ENCODE results near the gene C15orf40.
A peak's percentile ranks its signal among the peaks of the same experiment; 100 is the strongest.
"Not testable (repeated sequence)": the region's sequence is repeated elsewhere in the genome, so short reads cannot be mapped to it uniquely, and the experiment has no call there.

The C15orf40 gene

DNA sequence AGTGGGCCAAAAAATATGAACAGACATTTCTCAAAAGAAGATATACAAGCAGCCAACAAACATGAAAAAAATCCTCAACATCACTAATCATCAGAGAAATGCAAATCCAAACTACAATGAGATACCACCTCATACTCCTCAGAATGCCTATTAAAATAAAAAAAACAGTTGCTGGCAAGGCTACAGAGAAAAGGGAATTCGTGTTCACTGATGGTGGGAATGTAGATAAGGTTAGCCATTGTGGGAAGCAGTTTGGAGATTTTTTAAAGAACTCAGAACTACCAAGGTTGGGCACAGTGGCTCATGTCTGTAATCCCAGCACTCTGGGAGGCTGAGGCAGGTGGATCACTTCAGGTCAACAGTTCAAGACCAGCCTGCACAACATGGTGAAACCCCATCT, 27.8 kb upstream of the C15orf40 start:
- no peak overlapping the region for H3K27ac ChIP-seq
- CTCF ChIA-PET = interaction anchor here (0.7 kb wide), 1 partner anchor 669 kb away, joined by 8 read pairs; no protein-coding TSS in a partner anchor
- DNase-seq (ENCODE audit: low spot score) = no peak
- POLR2A ChIA-PET (ENCODE audit: low non-redundant PET) = no interaction called here
- TF ChIP-seq, protein P1, sequence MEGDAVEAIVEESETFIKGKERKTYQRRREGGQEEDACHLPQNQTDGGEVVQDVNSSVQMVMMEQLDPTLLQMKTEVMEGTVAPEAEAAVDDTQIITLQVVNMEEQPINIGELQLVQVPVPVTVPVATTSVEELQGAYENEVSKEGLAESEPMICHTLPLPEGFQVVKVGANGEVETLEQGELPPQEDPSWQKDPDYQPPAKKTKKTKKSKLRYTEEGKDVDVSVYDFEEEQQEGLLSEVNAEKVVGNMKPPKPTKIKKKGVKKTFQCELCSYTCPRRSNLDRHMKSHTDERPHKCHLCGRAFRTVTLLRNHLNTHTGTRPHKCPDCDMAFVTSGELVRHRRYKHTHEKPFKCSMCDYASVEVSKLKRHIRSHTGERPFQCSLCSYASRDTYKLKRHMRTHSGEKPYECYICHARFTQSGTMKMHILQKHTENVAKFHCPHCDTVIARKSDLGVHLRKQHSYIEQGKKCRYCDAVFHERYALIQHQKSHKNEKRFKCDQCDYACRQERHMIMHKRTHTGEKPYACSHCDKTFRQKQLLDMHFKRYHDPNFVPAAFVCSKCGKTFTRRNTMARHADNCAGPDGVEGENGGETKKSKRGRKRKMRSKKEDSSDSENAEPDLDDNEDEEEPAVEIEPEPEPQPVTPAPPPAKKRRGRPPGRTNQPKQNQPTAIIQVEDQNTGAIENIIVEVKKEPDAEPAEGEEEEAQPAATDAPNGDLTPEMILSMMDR (conservative IDR thresholded peaks at IDR 0.05; ENCODE audit: low read depth) = no peak

DNA sequence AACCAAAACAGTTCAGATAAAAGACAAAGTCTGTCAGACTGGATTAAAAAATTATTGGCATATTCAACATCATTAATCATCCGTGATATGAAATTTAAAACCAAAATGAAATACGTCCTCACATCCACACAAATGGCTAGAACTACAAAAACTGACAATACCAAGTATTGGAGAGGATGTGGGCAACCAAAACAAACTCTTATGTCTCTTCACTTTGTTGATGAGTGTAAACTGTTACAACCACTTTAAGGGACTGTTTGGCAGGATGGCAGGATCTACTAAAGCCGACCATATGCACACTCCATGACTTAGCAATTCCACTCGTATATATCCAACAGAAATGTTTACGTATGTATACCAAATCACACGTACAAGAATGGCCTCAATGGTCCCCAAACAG, 24.8 kb upstream of the C15orf40 start:
- DNase-seq (ENCODE audit: low spot score) = no peak
- CTCF ChIA-PET = interaction anchor here (0.7 kb wide), 1 partner anchor 47 kb away, joined by 3 read pairs; no protein-coding TSS in a partner anchor
- TF ChIP-seq, protein P1 (conservative IDR thresholded peaks at IDR 0.05; ENCODE audit: low read depth) = no peak
- no peak overlapping the region for H3K27ac ChIP-seq
- POLR2A ChIA-PET (ENCODE audit: low non-redundant PET) = no interaction called here

DNA sequence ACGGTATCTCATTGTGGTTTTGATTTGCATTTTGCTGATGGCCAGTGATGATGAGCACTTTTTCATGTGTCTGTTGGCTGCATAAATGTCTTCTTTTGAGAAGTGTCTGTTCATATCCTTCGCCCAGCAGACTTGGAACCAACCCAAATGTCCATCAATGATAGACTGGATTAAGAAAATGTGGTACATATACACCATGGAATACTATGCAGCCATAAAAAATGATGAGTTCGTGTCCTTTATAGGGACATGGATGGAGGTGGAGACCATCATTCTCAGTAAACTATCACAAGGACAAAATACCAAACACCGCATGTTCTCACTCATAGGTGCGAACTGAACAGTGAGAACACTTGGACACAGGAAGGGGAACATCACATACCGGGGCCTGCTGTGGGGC, 19.8 kb upstream of the C15orf40 start:
- POLR2A ChIA-PET (ENCODE audit: low non-redundant PET); CTCF ChIA-PET; DNase-seq (ENCODE audit: low spot score); H3K27ac ChIP-seq: not testable (repeated sequence)

DNA sequence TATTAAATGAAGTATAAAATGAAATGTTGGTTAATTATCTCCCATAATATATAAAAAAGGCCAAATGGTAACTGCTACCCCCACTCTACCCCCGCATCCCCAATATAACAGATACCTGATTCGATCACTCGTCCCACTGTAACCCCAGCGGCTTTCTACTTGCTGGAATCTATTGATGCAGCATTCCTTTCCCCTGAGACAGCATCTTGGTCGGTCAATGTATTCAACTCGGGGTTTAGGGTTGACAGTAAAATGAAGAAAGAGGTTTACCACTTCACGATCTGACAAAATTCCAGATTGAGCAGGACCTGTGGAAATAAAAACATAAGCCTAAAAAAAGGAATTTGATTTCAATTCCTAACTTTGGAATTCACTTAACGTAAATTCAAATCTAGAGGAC, 18.6 kb upstream of the C15orf40 start:
- TF ChIP-seq, protein P1 (conservative IDR thresholded peaks at IDR 0.05; ENCODE audit: low read depth) = no peak
- peak; percentile 51 for DNase-seq (ENCODE audit: low spot score)
- ChIA-PET CTCF (no interaction called here), POLR2A (ENCODE audit: low non-redundant PET) (no interaction called here)
- H3K27ac ChIP-seq = no peak overlapping the region

DNA sequence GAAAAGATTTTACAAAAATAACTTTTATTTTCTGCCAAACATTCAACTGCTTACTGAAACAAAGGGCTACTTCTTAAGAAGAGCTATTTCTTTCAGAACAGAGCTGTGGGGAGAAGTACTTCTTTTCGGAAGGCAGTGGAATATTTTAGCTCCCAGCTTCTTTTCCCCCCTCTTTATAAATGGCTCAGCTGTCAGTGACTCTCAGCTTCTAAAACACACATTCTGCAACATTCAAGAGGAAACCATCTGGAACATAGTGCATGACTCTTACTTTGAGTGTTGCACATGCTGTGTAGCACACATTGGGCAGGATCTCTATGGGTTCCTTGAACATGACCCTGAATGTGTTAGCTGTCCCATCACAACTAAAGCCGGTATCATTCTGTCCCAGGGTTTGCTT, 7.0 kb upstream of the C15orf40 start:
- CTCF ChIA-PET = no interaction called here
- no peak for DNase-seq (ENCODE audit: low spot score)

DNA sequence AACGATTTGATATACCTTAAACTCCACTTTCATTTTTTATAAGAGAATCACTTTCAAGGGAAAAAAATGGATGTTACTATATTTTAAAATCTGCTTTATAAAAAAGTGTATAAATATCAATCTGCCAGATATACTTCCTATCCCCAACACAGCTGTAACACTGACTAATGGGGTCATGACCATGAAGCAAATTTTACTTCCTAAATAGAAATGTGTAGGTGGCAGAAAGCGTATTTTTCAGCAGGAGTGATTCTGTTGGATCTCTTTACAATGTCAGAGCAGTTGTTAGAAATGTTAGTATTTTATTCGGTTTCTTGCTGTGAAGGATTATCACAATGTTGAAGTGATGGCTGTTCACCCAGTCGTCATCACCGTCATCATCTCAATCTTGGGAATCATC, 5.5 kb upstream of the C15orf40 start:
- H3K27ac ChIP-seq = no peak overlapping the region
- TF ChIP-seq, protein P1 (conservative IDR thresholded peaks at IDR 0.05; ENCODE audit: low read depth) = no peak
- no peak for DNase-seq (ENCODE audit: low spot score)
- ChIA-PET POLR2A (ENCODE audit: low non-redundant PET) (no interaction called here), CTCF (no interaction called here)

More for the DNA sequence above, 7.0 kb upstream of the C15orf40 start:
- no peak overlapping the region for H3K27ac ChIP-seq
- POLR2A ChIA-PET (ENCODE audit: low non-redundant PET) = interaction anchor here (0.5 kb wide), 1 partner anchor 156 kb away, joined by 4 read pairs; no protein-coding TSS in a partner anchor
- TF ChIP-seq, protein P1 (conservative IDR thresholded peaks at IDR 0.05; ENCODE audit: low read depth) = no peak

DNA sequence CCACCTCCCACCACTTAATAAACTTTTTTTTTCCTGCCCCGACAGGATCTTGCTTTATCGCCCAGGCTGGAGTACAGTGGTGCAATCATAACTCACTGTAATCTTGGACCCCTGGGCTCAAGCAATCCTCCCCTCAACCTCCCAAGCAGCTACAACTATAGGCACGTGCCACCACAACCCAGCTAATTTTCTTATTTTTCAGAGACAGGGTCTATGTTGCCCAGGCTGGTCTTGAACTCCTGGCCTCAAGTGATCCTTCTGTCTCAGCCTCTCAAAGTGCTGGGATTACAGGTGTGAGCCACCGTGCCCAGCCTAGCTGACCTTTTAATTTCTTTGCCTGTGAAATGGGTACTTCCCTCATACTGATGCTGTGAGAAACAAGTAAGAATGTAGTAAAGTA, 3.9 kb upstream of the C15orf40 start:
- TF ChIP-seq, protein P1 (conservative IDR thresholded peaks at IDR 0.05; ENCODE audit: low read depth) = no peak
- DNase-seq (ENCODE audit: low spot score) = no peak
- no peak overlapping the region for H3K27ac ChIP-seq
- POLR2A ChIA-PET (ENCODE audit: low non-redundant PET) = no interaction called here
- CTCF ChIA-PET = no interaction called here

All from RWPE1 (cell line).